ENCODE results near the gene CHMP6. TPM values are rescaled to one million over a fixed set of nuclear protein-coding genes. Genes with fewer than 3 reads are reported as not detected.
A peak's percentile ranks its signal among the peaks of the same experiment; 100 is the strongest.

The CHMP6 gene
- total RNA-seq, 2 donors from 2014 or later = 12.9 to 17.5 TPM

DNA sequence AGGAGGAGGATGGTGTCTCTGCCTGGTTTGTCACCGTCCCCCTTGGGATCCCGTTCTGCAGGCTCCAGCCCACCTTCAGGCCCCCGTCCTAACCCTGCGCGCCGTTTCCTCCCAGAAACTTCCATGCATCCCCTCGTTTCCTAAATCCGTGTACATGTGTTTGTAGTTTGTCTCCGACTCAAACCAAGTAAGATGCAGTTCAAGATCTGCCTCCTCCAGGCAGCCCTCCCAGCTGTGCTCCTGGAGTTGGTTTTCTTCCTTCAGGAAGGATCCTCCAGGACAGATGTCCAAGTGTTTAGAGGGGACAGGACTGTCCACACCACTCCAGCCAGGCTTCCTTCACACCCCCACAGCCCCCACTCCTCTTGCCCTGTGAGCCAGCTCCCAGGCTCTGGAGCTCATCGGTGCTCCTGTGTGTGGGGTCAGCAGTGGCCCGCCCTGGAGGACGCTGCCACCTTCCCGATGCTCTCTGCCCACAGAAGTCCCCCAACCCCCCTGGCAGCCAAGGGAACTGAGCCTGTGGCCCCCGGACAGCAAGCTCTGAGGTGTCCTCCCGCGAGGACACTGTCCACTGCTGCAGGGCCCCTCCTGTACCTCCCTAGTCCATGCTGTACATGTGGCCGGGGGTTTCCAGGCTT is 54.6 kb downstream of the CHMP6 start:
- DNase-seq (ENCODE audit: low spot score) = no peak
- H3K27ac ChIP-seq = peak overlapping the region; percentile 88
- H3K4me1 ChIP-seq = peaks cover 0 to 90% of the 10 kb centered on the region in 2 donors
- H3K27me3 ChIP-seq = no peaks in the 10 kb centered on the region
- no peaks in the 10 kb centered on the region for H3K36me3 ChIP-seq
- H3K9me3 ChIP-seq = no peaks in the 10 kb centered on the region
- H3K4me3 ChIP-seq = no peak overlapping the region
- TF ChIP-seq, protein P1, sequence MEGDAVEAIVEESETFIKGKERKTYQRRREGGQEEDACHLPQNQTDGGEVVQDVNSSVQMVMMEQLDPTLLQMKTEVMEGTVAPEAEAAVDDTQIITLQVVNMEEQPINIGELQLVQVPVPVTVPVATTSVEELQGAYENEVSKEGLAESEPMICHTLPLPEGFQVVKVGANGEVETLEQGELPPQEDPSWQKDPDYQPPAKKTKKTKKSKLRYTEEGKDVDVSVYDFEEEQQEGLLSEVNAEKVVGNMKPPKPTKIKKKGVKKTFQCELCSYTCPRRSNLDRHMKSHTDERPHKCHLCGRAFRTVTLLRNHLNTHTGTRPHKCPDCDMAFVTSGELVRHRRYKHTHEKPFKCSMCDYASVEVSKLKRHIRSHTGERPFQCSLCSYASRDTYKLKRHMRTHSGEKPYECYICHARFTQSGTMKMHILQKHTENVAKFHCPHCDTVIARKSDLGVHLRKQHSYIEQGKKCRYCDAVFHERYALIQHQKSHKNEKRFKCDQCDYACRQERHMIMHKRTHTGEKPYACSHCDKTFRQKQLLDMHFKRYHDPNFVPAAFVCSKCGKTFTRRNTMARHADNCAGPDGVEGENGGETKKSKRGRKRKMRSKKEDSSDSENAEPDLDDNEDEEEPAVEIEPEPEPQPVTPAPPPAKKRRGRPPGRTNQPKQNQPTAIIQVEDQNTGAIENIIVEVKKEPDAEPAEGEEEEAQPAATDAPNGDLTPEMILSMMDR (IDR thresholded peaks at IDR 0.05) = no peak

DNA sequence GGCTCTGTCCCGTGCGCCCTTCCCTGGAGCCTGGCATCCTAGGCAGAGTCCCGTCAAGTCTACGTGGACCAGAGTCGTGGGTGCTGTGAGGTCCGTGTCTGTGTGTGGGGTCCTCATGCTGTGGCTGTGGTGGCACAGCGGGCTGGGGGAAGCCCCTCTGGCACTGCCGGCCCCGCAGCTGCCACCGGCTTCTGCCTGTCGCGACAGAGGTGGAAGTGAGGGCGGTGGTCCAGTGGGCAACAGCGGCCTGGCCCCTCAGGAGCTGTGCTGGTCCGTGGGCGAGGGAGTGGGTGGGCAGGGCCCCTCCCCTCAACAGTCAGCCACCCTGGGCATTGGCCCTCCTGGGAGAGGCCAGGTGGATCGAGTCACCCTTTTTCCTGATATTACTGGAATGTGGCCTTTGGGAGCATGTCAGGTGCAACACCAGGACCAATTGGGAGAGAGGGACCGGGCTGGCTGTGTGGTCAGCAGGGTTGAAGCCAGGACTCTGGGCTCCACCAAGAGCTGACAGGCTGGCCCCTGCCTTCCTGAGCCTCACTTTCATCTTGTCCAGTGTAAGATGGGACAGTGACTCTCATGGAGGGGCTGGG is 55.2 kb downstream of the CHMP6 start:
- H3K9me3 ChIP-seq = no peaks in the 10 kb centered on the region
- H3K27me3 ChIP-seq = no peaks in the 10 kb centered on the region
- no peak for DNase-seq (ENCODE audit: low spot score)
- H3K4me3 ChIP-seq = no peak overlapping the region
- no peaks in the 10 kb centered on the region for H3K36me3 ChIP-seq
- peaks cover 0 to 94% of the 10 kb centered on the region in 2 donors for H3K4me1 ChIP-seq
- TF ChIP-seq, protein P1 (IDR thresholded peaks at IDR 0.05) = no peak
- H3K27ac ChIP-seq = peak overlapping the region in 1 of 2 donors; percentile 88

DNA sequence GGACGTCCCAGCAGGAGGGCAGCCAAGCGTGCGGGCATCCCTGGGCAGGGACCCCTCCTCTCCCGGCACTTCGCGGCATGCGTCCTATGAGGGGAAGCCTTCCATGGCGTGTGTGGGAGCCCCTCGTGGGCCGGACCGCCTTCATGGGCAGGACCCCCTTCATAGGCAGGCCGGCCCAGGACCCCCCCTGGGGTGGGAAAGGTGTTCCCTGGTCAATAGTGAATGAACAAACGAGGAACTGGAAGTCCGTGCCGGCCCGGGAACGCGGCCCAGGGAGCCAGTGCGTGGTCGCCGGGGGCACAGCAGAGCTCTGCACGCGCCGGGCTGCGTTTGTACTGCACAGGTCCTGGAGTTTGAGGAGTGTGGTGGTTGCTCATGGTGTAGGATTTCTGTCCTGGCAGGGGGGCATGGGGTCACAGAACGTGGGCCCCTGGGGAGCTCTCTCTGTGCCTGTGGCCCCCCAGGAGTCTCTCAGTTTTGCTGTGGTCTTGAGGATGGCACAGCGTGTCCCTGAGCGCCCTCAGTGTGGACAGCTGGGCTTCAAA is 57.3 kb downstream of the CHMP6 start:
- Histone ChIP-seq H3K27ac (peak overlapping the region in 1 of 2 donors; percentile 51), H3K4me1 (peaks cover 0 to 90% of the 10 kb centered on the region in 2 donors), H3K27me3 (no peaks in the 10 kb centered on the region), H3K36me3 (no peaks in the 10 kb centered on the region), H3K9me3 (no peaks in the 10 kb centered on the region), H3K4me3 (no peak overlapping the region)
- no peak for DNase-seq (ENCODE audit: low spot score)
- TF ChIP-seq, protein P1 (IDR thresholded peaks at IDR 0.05) = no peak

DNA sequence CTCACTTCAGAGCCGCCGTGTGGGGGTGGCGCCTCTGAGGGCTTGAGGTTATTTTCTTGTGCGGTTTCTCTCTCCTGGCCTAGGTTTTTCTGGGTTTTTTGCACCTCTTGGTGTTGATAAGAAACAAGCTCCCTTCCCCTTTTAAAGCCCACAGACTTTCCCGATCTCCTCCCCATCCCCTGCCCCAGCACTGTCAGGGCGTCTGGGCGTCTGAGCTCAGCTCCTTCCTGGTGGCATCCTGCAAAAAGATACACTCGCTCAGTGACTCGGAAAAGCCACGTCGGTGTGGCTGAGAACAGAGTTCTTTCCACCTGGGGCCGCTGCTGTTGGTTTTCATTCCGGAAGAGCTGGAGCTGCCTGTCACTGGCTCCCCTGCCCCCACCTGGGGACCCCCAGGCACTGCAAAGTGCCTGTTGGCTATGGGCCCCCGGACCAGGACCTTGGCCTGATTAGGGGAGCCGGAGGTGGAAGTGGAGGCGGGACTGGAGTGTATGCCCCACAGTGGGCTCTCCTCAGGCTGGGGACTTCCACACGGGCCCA is 57.8 kb downstream of the CHMP6 start:
- Histone ChIP-seq H3K27me3 (no peaks in the 10 kb centered on the region), H3K27ac (peak overlapping the region; percentile 40 to 51), H3K36me3 (no peaks in the 10 kb centered on the region), H3K4me1 (peaks cover 0 to 85% of the 10 kb centered on the region in 2 donors), H3K4me3 (peak overlapping the region in 1 of 2 donors; percentile 15), H3K9me3 (no peaks in the 10 kb centered on the region)
- DNase-seq (ENCODE audit: low spot score) = no peak
- TF ChIP-seq, protein P1 (IDR thresholded peaks at IDR 0.05) = no peak

Other genes starting within 250 kb of the CHMP6 start
- gene BAIAP2, start 43.3 kb downstream of the CHMP6 start, total RNA-seq = 10 to 100 TPM; 27.9 to 36.5 TPM
- gene PVALEF, start 173.7 kb downstream of the CHMP6 start, total RNA-seq = not detected
- 1 to 10 TPM; 5.4 to 6.5 TPM for gene AATK, start 174.4 kb downstream of the CHMP6 start, total RNA-seq
- 1 to 10 TPM; 5.5 to 6.2 TPM for gene CEP131, start 231.1 kb downstream of the CHMP6 start, total RNA-seq
- gene TEPSIN, start 247.2 kb downstream of the CHMP6 start, total RNA-seq = 10 to 100 TPM; 12.3 to 14.3 TPM
- 10 to 100 TPM; 53.1 to 53.5 TPM for gene NDUFAF8, start 247.5 kb downstream of the CHMP6 start, total RNA-seq

Measured in right atrium auricular region (tissue), 2 donors.